Activated CD8-positive, alpha-beta memory T cell treated with anti-CD3 and anti-CD28 coated beads, Interleukin-2, amount 50 U/mL, for 48 hours (primary cell): ENCODE results near the gene MRPL23.

ENCODE experiments used
- DNase-seq: peaks from one replicate; pipeline ENCODE4 v3.0.0-alpha.2; 2020

Gene MRPL23

GRCh38 chr11:1921574-1922141, 25.5 kb upstream of the MRPL23 start:
- DNase-seq: no peak

GRCh38 chr11:1922481-1923081, 24.6 kb upstream of the MRPL23 start:
- DNase-seq: no peak

- no peak for DNase-seq
Observed at GRCh38 chr11:1923201-1923956, 23.8 kb upstream of the MRPL23 start.

- DNase-seq: no peak
Observed at GRCh38 chr11:1924181-1924580, 23.0 kb upstream of the MRPL23 start.

- DNase-seq: no peak
Observed at GRCh38 chr11:1924646-1925372, 22.3 kb upstream of the MRPL23 start.

GRCh38 chr11:1925373-1926155, 21.6 kb upstream of the MRPL23 start:
- DNase-seq: no peak

- DNase-seq: no peak
Observed at GRCh38 chr11:1926156-1927025, 20.7 kb upstream of the MRPL23 start.

GRCh38 chr11:1927026-1927847, 19.9 kb upstream of the MRPL23 start:
- no peak for DNase-seq

- no peak for DNase-seq
Observed at GRCh38 chr11:1927848-1928469, 19.2 kb upstream of the MRPL23 start.

GRCh38 chr11:1928470-1928890, 18.7 kb upstream of the MRPL23 start:
- DNase-seq: no peak

- DNase-seq: no peak
Observed at GRCh38 chr11:1928891-1929541, 18.1 kb upstream of the MRPL23 start.

- DNase-seq: no peak
Observed at GRCh38 chr11:1929621-1930461, 17.3 kb upstream of the MRPL23 start.

GRCh38 chr11:1930462-1930830, 16.7 kb upstream of the MRPL23 start:
- no peak for DNase-seq

GRCh38 chr11:1931341-1932104, 15.6 kb upstream of the MRPL23 start:
- no peak for DNase-seq

GRCh38 chr11:1932105-1932480, 15.0 kb upstream of the MRPL23 start:
- no peak for DNase-seq

- DNase-seq: no peak
Observed at GRCh38 chr11:1932681-1933080, 14.5 kb upstream of the MRPL23 start.

- DNase-seq: no peak
Observed at GRCh38 chr11:1933416-1934334, 13.5 kb upstream of the MRPL23 start.
